K562 (cell line): ENCODE data around the gene OR4K15.

Experiments
- CBX1 ChIP-seq: sonication (generic); IDR thresholded peaks from 2 replicates; pipeline ENCODE4 v1.6.1; 2016; ENCODE audit warnings: antibody characterized with exemption, low read depth, mild to moderate bottlenecking
- CUX1 ChIP-seq: fragments of 200-800 bp; sonication (Bioruptor generic); IDR thresholded peaks from 2 replicates; pipeline ENCODE4 v1.6.1; 2016; ENCODE audit warnings: missing genetic modification characterization, missing compliant biosample characterization
- FOXK1 ChIP-seq: sonication (generic); formaldehyde crosslinking; IDR thresholded peaks from 2 replicates; pipeline ENCODE4 v1.8.0; 2022; ENCODE audit warnings: missing genetic modification reagents, mild to moderate bottlenecking, borderline replicate concordance
- FOXM1 ChIP-seq, 2 experiments: fragments of 450-650 bp in 1 of 2; sonication (generic) in 1 of 2; formaldehyde crosslinking in 1 of 2; IDR thresholded peaks; 2 replicates each; pipeline versions ENCODE4 v1.6.1 to v1.9.0; 2017 to 2022; ENCODE audit warnings: low read depth in 2 of 2, mild to moderate bottlenecking in 2 of 2, missing genetic modification reagents in 1 of 2, moderate library complexity in 1 of 2
- HNRNPL ChIP-seq: fragments of 200-400 bp; formaldehyde crosslinking; IDR thresholded peaks from 2 replicates; pipeline ENCODE4 v1.6.1; 2017; ENCODE audit warnings: low read depth, mild to moderate bottlenecking, low read length
- HOMEZ ChIP-seq: fragments of 250-450 bp; sonication (Bioruptor Pico); IDR thresholded peaks from 2 replicates; pipeline ENCODE4 v1.4.0; 2020; ENCODE audit warnings: mild to moderate bottlenecking, moderate library complexity
- JUND ChIP-seq, 2 experiments: IDR thresholded peaks; 2 replicates in 1 of 2; 3 replicates in 1 of 2; pipeline ENCODE4 v1.6.1; 2011; ENCODE audit warnings: borderline replicate concordance in 2 of 2, low read depth in 2 of 2, low read length in 2 of 2, improper control_type of control experiment in 1 of 2, missing biosample characterization in 1 of 2, missing genetic modification characterization in 1 of 2, missing genetic modification reagents in 1 of 2

GRCh38 chr14:20008156-20008555 is 32.8 kb downstream of the OR4K15 start:
- TF ChIP-seq HOMEZ (CRISPR knock-in tag) (no peak), JUND (IDR thresholded peaks at IDR 0.05; ENCODE audit: borderline replicate concordance, low read depth, low read length) (no peak), JUND (tag; IDR thresholded peaks at IDR 0.05; ENCODE audit: borderline replicate concordance, low read depth, low read length) (no peak), FOXM1 (IDR thresholded peaks at IDR 0.05; ENCODE audit: low read depth) (no peak), FOXM1 (CRISPR knock-in tag; IDR thresholded peaks at IDR 0.05; ENCODE audit: low read depth) (no peak), CBX1 (no peak), HNRNPL (no peak), CUX1 (CRISPR knock-in tag) (no peak), FOXK1 (no peak)
